H1 (cell line): ENCODE data around the gene ALK. TPM values are rescaled to one million over a fixed set of nuclear protein-coding genes. Genes with fewer than 3 reads are reported as not detected.

Experiments used
- CTCF ChIA-PET: fragments of 300-600 bp; sonication (Branson Sonifier 250); formaldehyde crosslinking; loops from one replicate; lab custom pipeline; 2021; ENCODE audit not compliant: partially characterized antibody; lab: Charles Lee
- POLR2A ChIA-PET: fragments of 300-600 bp; sonication (Branson Sonifier 250); formaldehyde crosslinking; loops from one replicate; lab custom pipeline; 2021; ENCODE audit warnings: inconsistent platforms; ENCODE audit not compliant: partially characterized antibody; lab: Charles Lee
- DNase-seq, 2 experiments: peaks; one replicate each; pipeline versions ENCODE4 v3.0.0 to v3.0.0-alpha.2; 2010 to 2022; ENCODE audit warnings: low spot score in 2 of 2, low read depth in 1 of 2, mixed read lengths in 1 of 2
- FAIRE-seq: peaks from 2 replicates; lab custom pipeline; 2011; peaks lifted over from hg19 to GRCh38; lab: Jason Lieb, UNC
- H2AFZ ChIP-seq: 2 replicates; pipeline ENCODE4 v1.8.1; 2012; ENCODE audit warnings: low read length, inconsistent platforms
- H2AK5ac ChIP-seq: 2 replicates; pipeline ENCODE4 v1.6.1; 2013; ENCODE audit warnings: low read depth, low read length
- H2BK120ac ChIP-seq: replicated peaks from 2 replicates; pipeline ENCODE3; 2013; ENCODE audit warnings: low read depth, low read length, inconsistent platforms
- H2BK12ac ChIP-seq: 2 replicates; pipeline ENCODE4 v1.6.1; 2013; ENCODE audit warnings: low read depth, low read length
- H2BK15ac ChIP-seq: 2 replicates; pipeline ENCODE4 v1.6.1; 2013; ENCODE audit warnings: low read length
- H2BK20ac ChIP-seq: 2 replicates; pipeline ENCODE4 v1.6.1; 2013; ENCODE audit warnings: low read length
- H2BK5ac ChIP-seq: 2 replicates; pipeline ENCODE4 v1.6.1; 2013; ENCODE audit warnings: low read depth, low read length
- H3K14ac ChIP-seq: 2 replicates; pipeline ENCODE4 v1.6.1; 2013; ENCODE audit warnings: inconsistent platforms; ENCODE audit not compliant: insufficient read length
- H3K18ac ChIP-seq: 2 replicates; pipeline ENCODE4 v1.6.1; 2013; ENCODE audit warnings: low read length; ENCODE audit errors: extremely low read depth
- H3K23ac ChIP-seq: 2 replicates; pipeline ENCODE4 v1.6.1; 2013; ENCODE audit warnings: inconsistent platforms; ENCODE audit not compliant: insufficient read length
- H3K23me2 ChIP-seq: 2 replicates; pipeline ENCODE4 v1.6.1; 2013; ENCODE audit warnings: low read depth, low read length
- H3K27ac ChIP-seq: 2 replicates; pipeline ENCODE4 v1.6.1; 2011; ENCODE audit warnings: low read depth, low read length, inconsistent platforms
- H3K27me3 ChIP-seq, 4 experiments: replicated peaks in 1 of 4; 1 replicate in 1 of 4; 2 replicates in 3 of 4; pipeline versions ENCODE4 v1.6.1 to v1.8.1; 2011 to 2013; ENCODE audit warnings: low read length in 3 of 4, mild to moderate bottlenecking in 3 of 4, inconsistent platforms in 2 of 4, mixed read lengths in 2 of 4, moderate library complexity in 1 of 4; ENCODE audit not compliant: control insufficient read depth in 3 of 4, insufficient read depth in 3 of 4; ENCODE audit errors: extremely low read depth in 1 of 4
- H3K36me3 ChIP-seq, 4 experiments: 2 replicates each; pipeline versions ENCODE4 v1.6.1 to v1.8.1; 2011 to 2013; ENCODE audit warnings: mild to moderate bottlenecking in 4 of 4, low read length in 3 of 4, moderate library complexity in 2 of 4, control low read depth in 1 of 4, inconsistent platforms in 1 of 4; ENCODE audit not compliant: insufficient read depth in 4 of 4, control insufficient read depth in 2 of 4
- H3K4ac ChIP-seq: replicated peaks from 2 replicates; pipeline ENCODE3; 2013; ENCODE audit warnings: low read length, low read depth, mixed read lengths, inconsistent platforms; ENCODE audit not compliant: insufficient read length
- H3K4me1 ChIP-seq, 4 experiments: replicated peaks in 1 of 4; 1 replicate in 1 of 4; 2 replicates in 3 of 4; pipeline versions ENCODE4 v1.6.1 to v1.8.1; 2011 to 2013; ENCODE audit warnings: low read length in 3 of 4, inconsistent platforms in 2 of 4, mixed read lengths in 1 of 4; ENCODE audit not compliant: insufficient read depth in 4 of 4, control insufficient read depth in 3 of 4
- H3K4me2 ChIP-seq, 2 experiments: 2 replicates each; pipeline versions ENCODE4 v1.6.1 to v1.8.1; 2011 to 2013; ENCODE audit warnings: low read depth in 2 of 2, low read length in 2 of 2, control low read depth in 1 of 2, inconsistent platforms in 1 of 2, mild to moderate bottlenecking in 1 of 2; ENCODE audit not compliant: insufficient read depth in 1 of 2
- H3K4me3 ChIP-seq, 4 experiments: fragments of 200-600, 300-600 bp in 1 of 4; sonication (generic), shearing (Covaris generic), sonication (Bioruptor Twin) in 1 of 4; 2 replicates each; pipeline versions ENCODE4 v1.5.1 to v1.8.1; 2011 to 2016; ENCODE audit warnings: low read length in 4 of 4, low read depth in 3 of 4, control low read depth in 2 of 4, inconsistent platforms in 2 of 4, mild to moderate bottlenecking in 2 of 4, mixed read lengths in 1 of 4, moderate library complexity in 1 of 4; ENCODE audit not compliant: insufficient read depth in 2 of 4; ENCODE audit errors: extremely low read depth in 1 of 4
- H3K56ac ChIP-seq: replicated peaks from 2 replicates; pipeline ENCODE3; 2013; ENCODE audit warnings: low read depth, mild to moderate bottlenecking, mixed read lengths, low read length, inconsistent platforms; ENCODE audit not compliant: insufficient read length
- H3K79me1 ChIP-seq: 2 replicates; pipeline ENCODE4 v1.6.1; 2013; ENCODE audit warnings: low read depth, low read length, control low read depth
- H3K79me2 ChIP-seq, 2 experiments: 2 replicates each; pipeline versions ENCODE4 v1.6.1 to v1.8.1; 2012 to 2013; ENCODE audit warnings: low read length in 2 of 2, mild to moderate bottlenecking in 2 of 2, inconsistent platforms in 1 of 2; ENCODE audit not compliant: insufficient read depth in 2 of 2, control insufficient read depth in 1 of 2
- H3K9ac ChIP-seq, 4 experiments: replicated peaks in 1 of 4; 1 replicate in 1 of 4; 2 replicates in 3 of 4; pipeline versions ENCODE4 v1.6.1 to v1.8.1; 2011 to 2013; ENCODE audit warnings: low read depth in 3 of 4, low read length in 3 of 4, control low read depth in 2 of 4, mild to moderate bottlenecking in 2 of 4, moderate library complexity in 2 of 4, inconsistent platforms in 1 of 4; ENCODE audit errors: extremely low read depth in 1 of 4
- H3K9me3 ChIP-seq, 2 experiments: 2 replicates each; pipeline versions ENCODE4 v1.6.1 to v1.8.1; 2012 to 2013; ENCODE audit warnings: mild to moderate bottlenecking in 2 of 2, moderate library complexity in 2 of 2, control low read depth in 1 of 2, inconsistent platforms in 1 of 2, low read depth in 1 of 2, low read length in 1 of 2, mixed read lengths in 1 of 2; ENCODE audit not compliant: insufficient read depth in 2 of 2
- H4K20me1 ChIP-seq, 2 experiments: replicated peaks in 1 of 2; 2 replicates each; pipeline versions ENCODE3 to v1.8.1; 2011 to 2013; ENCODE audit warnings: inconsistent platforms in 2 of 2, low read length in 2 of 2, mild to moderate bottlenecking in 1 of 2; ENCODE audit not compliant: insufficient read depth in 2 of 2, control insufficient read depth in 1 of 2
- H4K5ac ChIP-seq: 2 replicates; pipeline ENCODE4 v1.6.1; 2013; ENCODE audit warnings: low read length, low read depth, mixed read lengths, inconsistent platforms; ENCODE audit not compliant: insufficient read length
- H4K8ac ChIP-seq: 2 replicates; pipeline ENCODE4 v1.8.0; 2013; ENCODE audit warnings: mild to moderate bottlenecking, moderate library complexity, low read length, inconsistent platforms; ENCODE audit not compliant: insufficient read depth; ENCODE audit errors: extremely low read depth
- H4K91ac ChIP-seq: replicated peaks from 2 replicates; pipeline ENCODE3; 2013; ENCODE audit warnings: low read length, mixed read lengths, inconsistent platforms; ENCODE audit not compliant: insufficient read length
- ASH2L ChIP-seq: fragments of 200-600, 300-600 bp; sonication (generic); IDR thresholded peaks from one replicate; pipeline ENCODE4 v1.7.1; 2017; ENCODE audit warnings: low read length
- BACH1 ChIP-seq: IDR thresholded peaks from 2 replicates; pipeline ENCODE4 v1.6.1; 2012; ENCODE audit warnings: low read length, improper control_type of control experiment
- CHD1 ChIP-seq: IDR thresholded peaks from 2 replicates; pipeline ENCODE4 v1.6.1; 2012; ENCODE audit warnings: low read depth, low read length, improper control_type of control experiment
- CTBP2 ChIP-seq: IDR thresholded peaks from 2 replicates; pipeline ENCODE4 v1.7.0; 2011; ENCODE audit warnings: borderline replicate concordance, mild to moderate bottlenecking, moderate library complexity, mixed read lengths, low read length; ENCODE audit not compliant: insufficient read depth, insufficient read length
- EGR1 ChIP-seq: IDR thresholded peaks from 2 replicates; pipeline ENCODE4 v1.6.1; 2011; ENCODE audit warnings: low read depth, low read length, borderline replicate concordance
- EP300 ChIP-seq, 2 experiments: IDR thresholded peaks; 1 replicate in 1 of 2; 2 replicates in 1 of 2; pipeline ENCODE4 v1.6.1; 2011 to 2012; ENCODE audit warnings: low read depth in 2 of 2, low read length in 2 of 2, mild to moderate bottlenecking in 2 of 2, borderline replicate concordance in 1 of 2, inconsistent platforms in 1 of 2, moderate library complexity in 1 of 2
- KDM1A ChIP-seq: fragments of 200-600, 300-600 bp; sonication (generic); IDR thresholded peaks from 2 replicates; pipeline ENCODE4 v1.7.1; 2016; ENCODE audit warnings: mild to moderate bottlenecking, low read length, borderline replicate concordance
- KDM4A ChIP-seq: IDR thresholded peaks from one replicate; pipeline ENCODE4 v1.7.1; 2012; ENCODE audit warnings: low read depth, mild to moderate bottlenecking, moderate library complexity, low read length, inconsistent platforms; ENCODE audit not compliant: severe bottlenecking
- POLR2A ChIP-seq, 2 experiments: IDR thresholded peaks; 1 replicate in 1 of 2; 2 replicates in 1 of 2; pipeline ENCODE4 v1.6.1; 2011; ENCODE audit warnings: low read depth in 2 of 2, low read length in 2 of 2, mild to moderate bottlenecking in 2 of 2; ENCODE audit errors: control extremely low read depth in 1 of 2
- POLR2AphosphoS5 ChIP-seq: IDR thresholded peaks from 2 replicates; pipeline ENCODE4 v1.6.1; 2011; ENCODE audit warnings: low read depth, low read length
- RXRA ChIP-seq: IDR thresholded peaks from 2 replicates; pipeline ENCODE4 v1.6.1; 2011; ENCODE audit warnings: low read depth, mild to moderate bottlenecking, low read length, moderate library complexity; ENCODE audit not compliant: insufficient read depth
- SIX5 ChIP-seq: IDR thresholded peaks from 2 replicates; pipeline ENCODE4 v1.6.1; 2011; ENCODE audit warnings: mild to moderate bottlenecking, low read depth, low read length
- SP1 ChIP-seq: IDR thresholded peaks from 2 replicates; pipeline ENCODE4 v1.6.1; 2011; ENCODE audit warnings: low read depth, low read length
- TAF1 ChIP-seq: IDR thresholded peaks from 2 replicates; pipeline ENCODE4 v1.6.1; 2011; ENCODE audit warnings: mild to moderate bottlenecking, low read depth, low read length
- TAF7 ChIP-seq: optimal IDR thresholded peaks from 2 replicates; pipeline ENCODE3; 2011; ENCODE audit warnings: low read depth, mild to moderate bottlenecking, inconsistent platforms, low read length, moderate library complexity, borderline replicate concordance
- YY1 ChIP-seq: IDR thresholded peaks from 2 replicates; pipeline ENCODE4 v1.6.1; 2011; ENCODE audit warnings: low read depth, mild to moderate bottlenecking, low read length
- WGBS, 2 experiments: shearing (Covaris generic) in 1 of 2; methylation state at CpG; one replicate each; pipeline versions ENCODE4 v1.1.6 to v1.1.7; 2013 to 2015; ENCODE audit warnings: low lambda C conversion rate in 2 of 2, mixed read lengths in 2 of 2, inconsistent platforms in 1 of 2, low coverage in 1 of 2, missing lambda C conversion rate in 1 of 2; ENCODE audit not compliant: insufficient replicate concordance in 2 of 2, insufficient coverage in 1 of 2, insufficient read length in 1 of 2; ENCODE audit errors: extremely low coverage in 1 of 2, missing lambda C conversion rate in 1 of 2; 5-methylcytosine and 5-hydroxymethylcytosine counted together
- polyA plus RNA-seq, 7 experiments: library from polyadenylated mRNA; depleted of rRNA in 3 of 7; stranded (reverse) in 5 of 7; unstranded in 2 of 7; fragments of >200 nt in 5 of 7; fragments of 200-250 nt in 2 of 7; gene quantifications; 1 replicate in 5 of 7; 2 replicates in 1 of 7; 4 replicates in 1 of 7; pipeline versions ENCODE4 v1.2.1 to v1.2.3, GENCODE V29; 2011 to 2013; ENCODE audit warnings: missing spikeins in 2 of 7, mixed read lengths in 2 of 7
- total RNA-seq: library from RNA; stranded (reverse); fragmentation: NEBNext Ultra II Directional; extraction: Animal tissue kit (Norgen Biotek cat#: 25700); gene quantifications from 2 replicates; pipeline ENCODE4 v1.2.1, GENCODE V29; 2021

ALK gene
- total and polyA plus RNA-seq, 2 of the 8 experiments (the other 6 are each of a cell fraction or from before 2014, with no cell fraction given), result 0.02 to 0.09 TPM

DNA sequence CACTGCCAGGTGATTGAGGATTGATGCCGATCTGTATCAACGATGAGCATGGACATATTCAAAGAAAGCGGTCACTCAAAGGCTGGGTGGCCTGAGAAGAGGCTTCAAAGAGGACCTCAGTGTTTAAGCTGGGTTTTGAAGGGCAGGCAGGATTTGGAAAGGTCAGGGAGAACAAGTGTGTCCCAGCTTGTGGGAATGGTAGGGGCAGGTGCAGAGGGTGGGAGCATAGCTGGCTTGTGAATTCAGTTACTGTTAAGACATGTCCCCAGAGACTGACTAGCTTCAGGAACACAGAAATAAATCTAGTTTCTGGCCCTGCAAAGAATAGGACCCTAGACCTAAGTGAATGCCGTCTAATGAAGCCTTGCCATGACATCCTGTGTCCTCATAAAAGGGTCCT is 442.7 kb downstream of the ALK start:
- FAIRE-seq, result no peak
- no peaks in the 10 kb centered on the region for H3K23me2 ChIP-seq
- 100% methylated on average over 4 of the region's 4 CpGs; no CpG with 5 or more reads in 1 of the 2 experiments for WGBS, 2 experiments
- TF ChIP-seq RXRA (no peak), POLR2AphosphoS5 (no peak), KDM1A (no peak), ASH2L (no peak), EP300 (IDR thresholded peaks at IDR 0.05; ENCODE audit: borderline replicate concordance in 1 of 2, low read depth in 2 of 2, low read length in 2 of 2) (no peak), CHD1 (no peak), YY1 (no peak), POLR2A (IDR thresholded peaks at IDR 0.05; ENCODE audit: control extremely low read depth in 1 of 2, low read depth in 2 of 2, low read length in 2 of 2) (no peak), EGR1 (no peak), TAF7 (no peak), SP1 (no peak), TAF1 (no peak), CTBP2 (no peak), SIX5 (no peak), BACH1 (no peak), KDM4A (no peak)

More for the DNA sequence above, 442.7 kb downstream of the ALK start:
- no peak for DNase-seq
- H3K14ac ChIP-seq, result no peak overlapping the region
- no peak overlapping the region for H2AFZ ChIP-seq
- H3K27me3 ChIP-seq, result no peaks in the 10 kb centered on the region; a peak in 1 of 7 replicates
- POLR2A ChIA-PET, result no interaction called here
- H2BK15ac ChIP-seq, result no peak overlapping the region
- no peak overlapping the region for H3K56ac ChIP-seq
- CTCF ChIA-PET, result interaction anchor here (1.4 to 1.6 kb wide), 2 partner anchors 35 to 122 kb away, joined by 3 read pairs; no protein-coding TSS in a partner anchor
- no peak overlapping the region for H3K4ac ChIP-seq
- H3K4me3 ChIP-seq, result no peak overlapping the region
- H3K4me1 ChIP-seq, result no peaks in the 10 kb centered on the region
- no peak overlapping the region for H3K18ac ChIP-seq
- H3K36me3 ChIP-seq, result no peaks in the 10 kb centered on the region
- no peak overlapping the region for H4K91ac ChIP-seq
- H3K4me2 ChIP-seq, result no peak overlapping the region
- H2BK120ac ChIP-seq, result no peak overlapping the region
- H3K79me2 ChIP-seq, result no peaks in the 10 kb centered on the region
- H3K23ac ChIP-seq, result no peak overlapping the region
- H4K5ac ChIP-seq, result no peak overlapping the region
- H3K79me1 ChIP-seq, result no peaks in the 10 kb centered on the region
- no peak overlapping the region for H2AK5ac ChIP-seq
- no peak overlapping the region for H3K9ac ChIP-seq
- H4K8ac ChIP-seq, result no peak overlapping the region
- no peak overlapping the region for H2BK20ac ChIP-seq
- H3K9me3 ChIP-seq, result no peaks in the 10 kb centered on the region
- H4K20me1 ChIP-seq, result no peaks in the 10 kb centered on the region
- H2BK5ac ChIP-seq, result no peak overlapping the region
- H3K27ac ChIP-seq, result no peak overlapping the region
- no peak overlapping the region for H2BK12ac ChIP-seq
